ENCODE data around the gene PPP3CB.

DNA sequence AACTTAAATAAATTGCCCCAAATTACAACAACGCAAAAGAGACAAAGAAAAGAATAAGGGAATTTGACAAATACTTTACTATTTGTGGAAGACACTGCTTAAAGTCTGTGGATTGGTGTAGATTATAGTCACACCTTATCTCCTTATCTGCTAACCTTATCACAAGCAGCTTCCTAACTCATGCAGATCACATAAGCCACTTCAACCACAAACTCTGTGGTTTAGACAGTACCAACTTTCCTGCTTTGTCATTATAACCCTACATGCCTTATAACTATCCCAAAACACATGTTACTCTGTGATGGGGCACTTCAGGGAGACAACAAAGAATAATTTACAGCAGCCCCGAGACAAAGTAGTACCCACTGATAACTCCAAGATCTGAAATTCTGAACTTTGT is 41.5 kb upstream of the PPP3CB start:
- no peak for TF ChIP-seq POLR2AphosphoS5 (IDR thresholded peaks at IDR 0.05; ENCODE audit: low read depth, low read length)
- TF ChIP-seq TAF1 (IDR thresholded peaks at IDR 0.05; ENCODE audit: borderline replicate concordance, low read depth, low read length) = no peak
